HG03103 (cell line): Measurements from ENCODE around the gene NCKAP5L.

ENCODE experiments used
- ATAC-seq: cut with Tn5 transposase; IDR thresholded peaks from one replicate; pipeline ENCODE4 v1.9.1; 2021; ENCODE audit warnings: low read depth; ENCODE audit not compliant: unreplicated experiment

NCKAP5L gene

DNA sequence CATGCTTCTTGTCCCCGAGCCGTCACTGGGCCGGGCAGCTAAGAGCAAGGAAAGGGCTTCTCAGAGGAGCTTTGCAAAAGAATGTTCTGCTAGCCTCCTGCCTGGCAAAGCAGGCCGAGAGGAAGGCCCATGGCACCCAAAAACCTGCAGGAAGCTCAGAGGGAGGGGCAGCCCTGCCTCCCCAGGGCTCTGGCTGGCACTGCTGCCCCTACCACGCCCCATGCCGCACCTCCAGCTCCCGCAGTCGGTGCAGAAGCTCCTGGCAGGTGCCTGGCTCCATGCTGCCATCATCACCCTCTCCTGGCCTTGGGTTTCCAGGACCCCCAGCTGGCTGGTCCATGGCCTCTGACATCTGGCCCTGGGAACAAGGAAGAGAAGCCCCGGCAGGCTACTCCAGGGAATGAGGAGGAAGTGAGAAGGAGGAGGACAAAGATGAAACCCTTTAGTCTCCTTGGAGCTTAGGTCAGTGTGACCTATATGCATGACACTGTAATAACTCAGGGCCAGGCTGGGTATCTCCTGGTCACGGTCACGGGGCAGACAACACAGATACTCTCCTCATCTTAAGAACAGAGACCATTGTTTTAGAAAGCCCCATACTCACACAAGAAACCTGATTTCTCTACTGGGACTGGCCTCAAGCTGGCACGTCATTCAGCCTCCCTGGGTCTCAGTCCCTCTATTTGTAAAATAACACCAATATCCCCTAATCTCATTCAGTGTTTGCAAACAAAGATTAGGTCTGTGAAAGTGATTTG, 24.3 kb downstream of the NCKAP5L start:
- no peak for ATAC-seq

- ATAC-seq = no peak
Measured at GRCh38 chr12:49801141-49802063, 26.8 kb downstream of the NCKAP5L start.

DNA sequence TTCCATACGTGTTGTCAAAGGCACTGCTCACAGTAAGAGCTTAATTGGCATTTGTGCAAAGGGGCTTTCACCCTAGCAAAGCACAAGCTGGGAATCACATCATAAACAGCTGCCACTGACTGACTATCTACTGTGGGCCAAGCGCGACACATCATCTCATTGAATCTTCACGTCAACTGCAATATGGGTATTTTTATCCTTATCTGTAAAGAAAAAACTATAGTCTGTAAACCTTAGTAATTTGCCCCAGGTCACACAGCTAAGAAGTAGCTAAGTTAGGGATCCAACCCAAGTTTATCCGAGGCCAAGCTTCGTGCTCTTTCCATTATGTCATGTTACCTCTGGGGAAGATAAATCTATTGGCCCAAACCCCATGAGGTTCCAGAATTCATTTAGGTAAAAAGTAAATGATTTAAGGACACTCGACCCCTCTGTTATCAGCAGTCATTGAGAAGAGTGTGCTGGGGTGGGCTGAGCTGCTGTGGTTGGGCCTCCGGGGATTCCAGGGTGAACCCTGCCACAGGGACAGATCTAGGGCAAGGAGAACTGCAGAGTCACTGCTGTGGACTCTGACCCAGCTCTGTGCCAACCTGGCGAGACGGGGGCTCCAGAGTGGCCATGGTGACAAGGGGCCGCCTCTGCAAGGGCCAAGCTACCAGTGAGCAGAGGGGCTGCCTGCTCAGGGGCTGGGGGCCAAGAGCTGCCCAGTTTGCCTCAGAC, 27.6 kb downstream of the NCKAP5L start:
- no peak for ATAC-seq

GRCh38 chr12:49798934-49799333, 29.3 kb downstream of the NCKAP5L start:
- no peak for ATAC-seq

DNA sequence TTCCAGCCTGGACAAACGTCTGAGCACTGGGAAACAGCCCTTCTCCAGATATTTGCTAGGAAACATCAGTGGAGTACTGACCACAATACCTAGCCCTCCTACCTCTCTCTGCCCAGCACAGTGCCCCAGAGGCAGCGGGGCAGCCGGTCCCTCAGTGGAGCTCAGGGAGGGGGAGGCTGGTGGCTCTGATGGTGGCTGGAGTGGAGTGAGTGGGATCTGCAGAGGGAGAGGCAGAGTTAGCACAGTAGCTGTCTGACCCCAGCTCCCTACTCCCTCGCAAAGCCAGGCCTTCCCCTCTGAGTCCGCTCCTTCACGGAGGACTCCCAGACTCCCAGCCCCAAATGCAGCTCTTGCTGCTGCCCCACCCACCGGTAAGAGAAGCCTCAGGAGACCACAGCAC, 30.0 kb downstream of the NCKAP5L start:
- no peak for ATAC-seq

DNA sequence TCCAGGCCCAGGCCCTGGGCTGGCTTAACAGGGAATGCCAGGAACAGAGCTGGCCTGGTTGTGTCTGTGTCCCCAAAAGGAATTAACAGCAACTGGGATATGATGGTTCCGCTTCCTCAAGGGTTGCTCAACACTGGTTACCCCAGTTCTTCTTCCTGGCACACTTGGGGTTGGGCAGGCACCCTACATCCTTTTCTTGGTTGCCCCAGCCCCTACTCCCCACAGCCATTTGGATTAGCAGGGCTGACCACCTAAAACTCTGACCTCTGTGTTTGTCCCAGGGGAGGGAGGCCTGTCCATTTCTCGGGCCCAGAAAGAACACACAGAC, 30.8 kb downstream of the NCKAP5L start:
- ATAC-seq = no peak

GRCh38 chr12:49796606-49797448, 31.4 kb downstream of the NCKAP5L start:
- ATAC-seq = no peak

GRCh38 chr12:49796155-49796554, 32.1 kb downstream of the NCKAP5L start:
- ATAC-seq = no peak

GRCh38 chr12:49795654-49796105, 32.5 kb downstream of the NCKAP5L start:
- ATAC-seq = no peak

DNA sequence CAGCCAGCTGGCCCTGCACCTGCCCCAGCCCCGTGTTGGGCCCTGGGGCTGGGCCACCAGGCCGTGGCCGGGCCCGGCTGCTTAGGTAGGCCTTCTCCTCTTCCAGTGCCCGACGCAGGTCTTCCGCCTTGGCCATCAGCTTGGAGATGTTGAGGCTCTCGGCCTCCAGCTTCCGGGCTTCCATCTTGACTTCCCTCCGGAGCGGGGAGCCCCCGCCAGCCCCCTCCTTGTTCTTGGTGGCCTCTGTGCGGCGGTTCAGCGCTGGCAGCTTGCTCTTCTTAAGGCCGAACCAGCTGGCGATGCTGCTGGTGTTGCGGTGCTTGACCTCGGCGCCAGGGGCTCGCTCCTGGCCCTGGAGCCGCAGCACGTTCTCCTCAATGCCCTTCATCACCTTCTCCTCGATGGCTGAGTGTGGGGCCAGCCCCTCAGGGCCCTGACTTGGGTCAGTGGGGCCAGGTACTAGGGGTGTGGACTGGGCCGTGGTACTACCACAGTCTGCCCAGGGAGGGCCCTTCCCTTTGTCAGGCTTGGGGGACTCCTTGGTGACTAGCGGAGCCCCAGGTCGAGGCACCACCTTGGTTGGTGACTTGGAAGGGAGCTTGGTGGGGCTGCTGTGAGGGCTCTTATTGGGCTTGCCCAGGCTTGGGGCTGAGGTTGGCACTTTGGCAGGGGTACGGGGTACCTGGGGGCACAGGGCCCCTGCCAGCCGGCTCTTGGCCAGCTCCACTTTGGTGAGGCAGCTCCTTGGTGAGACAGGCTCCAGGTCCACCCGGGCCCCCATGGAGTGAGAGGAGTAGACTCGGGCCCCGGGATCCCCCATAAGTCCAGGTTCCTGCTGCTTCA, 33.2 kb downstream of the NCKAP5L start:
- no peak for ATAC-seq

DNA sequence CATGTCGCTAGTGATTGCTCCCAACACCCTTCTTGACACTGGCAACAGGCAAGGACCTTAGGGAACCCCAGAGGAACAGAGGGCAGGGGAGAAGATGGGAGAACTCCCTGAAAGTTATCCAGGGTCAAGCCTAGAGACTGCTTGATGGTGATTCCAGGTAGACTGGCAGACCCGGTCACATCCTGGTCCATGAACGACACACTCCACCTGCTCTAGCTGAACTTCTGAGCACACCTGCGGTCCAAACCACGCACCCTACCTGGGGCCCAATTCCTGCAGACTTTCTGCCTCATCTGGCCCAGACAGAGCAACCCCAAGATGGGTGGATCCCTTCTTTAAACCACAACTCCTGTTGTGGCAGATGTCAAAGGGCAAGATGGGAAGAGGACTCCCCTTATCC, 34.2 kb downstream of the NCKAP5L start:
- ATAC-seq = no peak

DNA sequence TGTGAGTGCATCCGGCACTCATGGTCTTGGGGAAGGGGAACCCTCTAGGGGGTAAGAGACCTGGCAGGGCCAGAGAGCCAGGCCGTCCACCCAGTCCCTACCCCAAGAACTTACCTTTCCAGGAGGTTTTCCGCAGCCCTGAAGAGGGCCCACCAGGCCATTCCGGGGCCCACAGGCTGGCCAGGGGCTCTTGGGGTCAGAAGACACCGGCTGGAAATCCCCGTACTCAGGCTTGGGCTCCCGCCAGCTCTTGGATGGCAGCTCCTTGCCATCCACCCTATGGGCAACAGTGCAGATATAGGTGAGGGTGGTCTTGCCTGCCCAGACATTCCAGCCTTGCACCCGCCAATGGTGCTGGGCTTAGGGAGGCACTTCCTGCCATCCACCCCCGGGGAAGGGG, 34.6 kb downstream of the NCKAP5L start:
- no peak for ATAC-seq

DNA sequence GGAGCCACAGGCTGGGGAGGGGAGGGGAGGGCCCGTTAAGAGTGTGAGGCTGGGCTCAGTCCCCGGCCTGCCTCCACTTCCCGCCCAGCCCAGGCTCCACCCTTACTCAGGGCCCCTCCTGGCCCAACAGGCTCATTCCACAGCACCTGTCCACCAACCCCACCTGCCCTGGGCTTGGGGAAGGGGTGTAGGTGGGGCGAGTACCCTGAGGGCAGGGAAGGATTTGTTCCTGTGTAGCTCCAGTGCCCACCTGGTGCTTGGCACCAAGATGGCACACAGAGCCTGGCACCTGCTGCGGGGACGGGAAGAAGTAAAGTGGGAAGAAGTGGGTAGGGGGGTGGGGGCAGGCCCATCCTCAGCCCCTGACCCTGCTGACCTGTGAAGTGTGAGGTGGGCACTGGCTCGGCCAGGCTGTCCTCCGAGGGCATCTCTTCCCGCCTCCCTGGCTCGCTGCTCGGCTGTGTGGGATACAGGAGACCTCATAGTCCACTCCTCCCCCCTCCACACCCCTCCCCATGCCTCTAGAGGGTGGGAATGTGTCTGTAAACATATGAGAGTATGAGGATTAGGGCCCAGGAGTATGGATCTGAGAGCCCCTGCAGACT, 35.1 kb downstream of the NCKAP5L start:
- ATAC-seq = no peak

GRCh38 chr12:49792181-49792970, 35.8 kb downstream of the NCKAP5L start:
- no peak for ATAC-seq

DNA sequence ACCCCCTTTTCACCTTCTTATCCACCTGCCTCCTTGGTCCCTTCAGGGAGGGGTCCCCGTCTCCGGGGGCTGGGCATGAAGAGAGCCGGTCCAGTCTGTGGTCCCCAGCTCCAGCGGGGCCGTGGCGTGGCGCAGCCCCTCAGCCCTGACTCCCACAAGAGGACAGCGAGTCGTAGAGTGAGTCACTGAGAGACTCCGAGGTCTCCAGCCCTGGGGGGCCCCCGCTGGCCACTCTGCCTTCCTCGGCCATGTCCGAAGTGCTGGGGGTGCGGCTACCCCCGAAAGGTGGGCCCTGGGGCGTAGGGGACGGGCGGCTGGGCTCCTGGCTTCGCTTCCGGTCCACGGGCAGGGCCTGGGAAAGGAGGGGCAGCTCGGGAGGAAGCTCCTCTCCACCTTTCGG, 36.5 kb downstream of the NCKAP5L start:
- ATAC-seq = no peak

GRCh38 chr12:49790741-49791555, 37.3 kb downstream of the NCKAP5L start:
- ATAC-seq = no peak

- no peak for ATAC-seq
Measured at GRCh38 chr12:49789992-49790391, 38.2 kb downstream of the NCKAP5L start.
